CD4-positive, alpha-beta T cell (primary cell): ENCODE measurements around the gene GPR157. TPM values are rescaled to one million over a fixed set of nuclear protein-coding genes. Genes with fewer than 3 reads are reported as not detected.

Experiments used
- ATAC-seq: fragments of 200-7000 bp; cut with Tn5 transposase; one replicate; pipeline ENCODE4 v1.10.0; 2022; ENCODE audit warnings: mild to moderate bottlenecking; ENCODE audit not compliant: poor library complexity
- CTCF ChIA-PET: fragments of 350-600 bp; sonication (Branson Sonifier 250); formaldehyde crosslinking; loops from one replicate; lab custom pipeline; 2021; ENCODE audit warnings: antibody characterized with exemption, inconsistent platforms; lab: Charles Lee
- POLR2A ChIA-PET: fragments of 350-600 bp; sonication (Branson Sonifier 250); formaldehyde crosslinking; loops from one replicate; lab custom pipeline; 2021; ENCODE audit warnings: antibody characterized with exemption, inconsistent platforms; lab: Charles Lee
- DNase-seq, 14 experiments: peaks; one replicate each; pipeline ENCODE4 v3.0.0-alpha.2; 2013 to 2020; ENCODE audit warnings: mixed read lengths in 2 of 14
- H3K27ac ChIP-seq, 2 donors: one replicate each; pipeline versions ENCODE4 v1.5.1 to v1.7.0; 2013; ENCODE audit warnings: low read length in 2 of 2, low read depth in 1 of 2, mild to moderate bottlenecking in 1 of 2
- H3K27me3 ChIP-seq, 2 experiments: 1 replicate in 1 of 2; 2 replicates in 1 of 2; pipeline versions ENCODE4 v1.6.1 to v1.7.0; 2013; ENCODE audit warnings: low read length in 2 of 2, control low read depth in 1 of 2, mild to moderate bottlenecking in 1 of 2, moderate library complexity in 1 of 2; ENCODE audit not compliant: insufficient read depth in 2 of 2, control insufficient read depth in 1 of 2
- H3K36me3 ChIP-seq: one replicate; pipeline ENCODE4 v1.6.1; 2013; ENCODE audit warnings: low read length, control low read depth; ENCODE audit not compliant: insufficient read depth
- H3K4me1 ChIP-seq: one replicate; pipeline ENCODE4 v1.6.1; 2013; ENCODE audit warnings: low read length, control low read depth; ENCODE audit not compliant: insufficient read depth
- H3K4me3 ChIP-seq: one replicate; pipeline ENCODE4 v1.5.1; 2013; ENCODE audit warnings: mild to moderate bottlenecking, low read length, moderate library complexity
- H3K9me3 ChIP-seq, 2 experiments: 1 replicate in 1 of 2; 2 replicates in 1 of 2; pipeline versions ENCODE4 v1.6.1 to v1.7.0; 2013; ENCODE audit warnings: low read length in 2 of 2, mild to moderate bottlenecking in 2 of 2, control low read depth in 1 of 2, moderate library complexity in 1 of 2; ENCODE audit not compliant: control insufficient read depth in 1 of 2, insufficient read depth in 1 of 2
- H3K27ac Mint-ChIP-seq: one replicate; pipeline ENCODE4 v1.8.0; 2020; ENCODE audit warnings: mixed read lengths
- H3K27me3 Mint-ChIP-seq: one replicate; pipeline ENCODE4 v1.8.0; 2021; ENCODE audit warnings: mixed read lengths
- H3K36me3 Mint-ChIP-seq: one replicate; pipeline ENCODE4 v1.8.0; 2021; ENCODE audit warnings: low read depth, mixed read lengths
- H3K4me1 Mint-ChIP-seq: one replicate; pipeline ENCODE4 v1.8.0; 2021; ENCODE audit warnings: low read depth, mixed read lengths
- H3K4me3 Mint-ChIP-seq: one replicate; pipeline ENCODE4 v1.8.0; 2020; ENCODE audit warnings: mild to moderate bottlenecking, mixed read lengths
- H3K9me3 Mint-ChIP-seq: one replicate; pipeline ENCODE4 v1.8.0; 2020; ENCODE audit warnings: mixed read lengths
- CTCF ChIP-seq: fragments of 200-600 bp; IDR thresholded peaks from one replicate; pipeline ENCODE4 v1.8.0; 2022; ENCODE audit warnings: antibody characterized with exemption, mild to moderate bottlenecking
- intact Hi-C, 2 experiments: fragments of 100-400 bp; cut with DNase I in 1 of 2; cut with micrococcal nuclease in 1 of 2; formaldehyde crosslinking; loops; one replicate each; pipeline versions ENCODE4 v1.15.1 to v1.9.0; 2023 to 2025; cut with DNase I, micrococcal nuclease
- total RNA-seq, 174 experiments: library from RNA in 2 of 174; stranded (reverse) in 2 of 174; gene quantifications; one replicate each; pipeline ENCODE4 v1.2.3 and lab custom pipeline; 2021 to 2026

GPR157 gene
- total RNA-seq, 2 experiments from 2014 or later, result 2.1 to 5.1 TPM

DNA sequence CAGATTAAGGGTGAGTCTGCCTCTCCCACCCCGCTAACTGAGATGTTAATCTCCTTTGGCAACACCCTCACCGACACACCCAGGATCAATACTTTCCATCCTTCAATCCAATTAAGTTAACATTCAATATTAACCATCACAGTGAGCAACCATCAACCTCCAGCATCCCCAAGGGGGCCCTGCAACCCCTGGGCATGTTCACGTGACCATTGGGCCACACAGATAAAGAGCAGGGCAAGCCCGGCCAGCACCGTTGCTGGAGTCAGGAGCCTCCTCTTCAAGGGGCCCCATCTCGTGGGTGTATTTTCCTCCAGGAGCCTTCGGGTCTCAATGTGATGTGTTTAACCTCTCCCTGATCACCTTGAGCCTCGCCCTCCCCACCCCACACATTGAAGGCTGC lies 8.0 kb upstream of the GPR157 start:
- no peak overlapping the region for H3K4me3 Mint-ChIP-seq
- POLR2A ChIA-PET, result no interaction called here

DNA sequence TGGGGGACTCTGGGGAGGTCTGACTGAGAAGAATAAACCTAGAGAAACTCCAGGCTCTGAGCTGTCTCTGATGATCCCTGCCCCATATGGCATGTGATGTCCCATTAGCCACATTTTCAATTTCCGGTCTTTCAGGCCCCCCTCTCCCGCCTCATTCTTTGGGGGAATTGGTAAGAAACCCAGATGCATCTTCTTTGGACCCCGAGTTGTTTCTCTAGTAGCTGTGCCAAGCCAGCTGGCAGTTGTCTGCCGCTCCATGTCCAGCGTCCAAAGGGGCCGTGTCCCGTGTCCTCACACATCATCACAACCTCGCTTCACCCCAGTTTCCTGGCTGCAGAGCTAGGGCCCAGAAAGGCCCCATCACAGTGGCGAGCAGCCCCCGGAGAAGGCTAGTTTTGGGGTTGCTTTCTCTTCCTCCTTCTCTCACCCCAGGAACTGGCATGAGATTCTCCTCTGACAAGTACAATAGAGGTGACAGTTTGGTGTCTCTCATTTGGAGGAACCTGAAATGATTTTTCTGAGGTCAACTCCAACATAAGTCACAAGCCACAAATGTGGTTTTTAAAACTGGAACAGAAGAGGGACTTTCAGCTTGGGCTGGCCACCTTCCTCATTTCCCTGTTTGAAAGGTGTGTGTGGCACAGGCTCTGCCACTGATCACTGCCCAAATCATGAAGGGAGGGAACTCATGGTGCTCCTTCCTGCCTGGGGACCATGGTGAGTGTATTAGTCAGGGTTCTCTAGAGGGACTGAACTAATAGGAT lies 6.4 kb upstream of the GPR157 start:
- intact Hi-C loops, result no loop called here
- H3K27ac ChIP-seq, result no peak overlapping the region

More for the DNA sequence above, 8.0 kb upstream of the GPR157 start:
- intact Hi-C loops, result no loop called here
- no peak for TF ChIP-seq CTCF
- no peak overlapping the region for H3K27ac ChIP-seq
- H3K27me3 Mint-ChIP-seq, result no peaks in the 10 kb centered on the region
- CTCF ChIA-PET, result no interaction called here
- no peaks in the 10 kb centered on the region for H3K36me3 ChIP-seq
- no peaks in the 10 kb centered on the region for H3K4me1 ChIP-seq
- no peak for ATAC-seq
- no peaks in the 10 kb centered on the region for H3K9me3 ChIP-seq
- peaks cover under 1% of the 10 kb centered on the region for H3K4me1 Mint-ChIP-seq
- no peaks in the 10 kb centered on the region for H3K36me3 Mint-ChIP-seq
- no peaks in the 10 kb centered on the region for H3K9me3 Mint-ChIP-seq
- no peak overlapping the region for H3K4me3 ChIP-seq
- no peak overlapping the region for H3K27ac Mint-ChIP-seq
- no peak for DNase-seq
- no peaks in the 10 kb centered on the region for H3K27me3 ChIP-seq

GRCh38 chr1:9133870-9134585 lies 5.1 kb upstream of the GPR157 start:
- TF ChIP-seq CTCF, result no peak
- intact Hi-C loops, result no loop called here
- Histone ChIP-seq H3K4me3 (no peak overlapping the region), H3K4me1 (peaks cover 6% of the 10 kb centered on the region), H3K36me3 (no peaks in the 10 kb centered on the region), H3K27me3 (no peaks in the 10 kb centered on the region), H3K9me3 (no peaks in the 10 kb centered on the region), H3K27ac (no peak overlapping the region)
- no peaks in the 10 kb centered on the region for H3K36me3 Mint-ChIP-seq
- H3K4me1 Mint-ChIP-seq, result peaks cover 10% of the 10 kb centered on the region
- CTCF ChIA-PET, result interaction anchor here (0.7 to 1.1 kb wide), 2 partner anchors 8 to 9 kb away, joined by 3 read pairs; no protein-coding TSS in a partner anchor
- H3K9me3 Mint-ChIP-seq, result no peaks in the 10 kb centered on the region
- ATAC-seq, result no peak
- DNase-seq, result no peak
- H3K4me3 Mint-ChIP-seq, result no peak overlapping the region
- POLR2A ChIA-PET, result no interaction called here
- H3K27me3 Mint-ChIP-seq, result no peaks in the 10 kb centered on the region
- H3K27ac Mint-ChIP-seq, result no peak overlapping the region

More for the DNA sequence above, 6.4 kb upstream of the GPR157 start:
- Mint-ChIP-seq H3K4me1 (peaks cover 1% of the 10 kb centered on the region), H3K4me3 (no peak overlapping the region), H3K9me3 (no peaks in the 10 kb centered on the region), H3K27me3 (no peaks in the 10 kb centered on the region), H3K36me3 (no peaks in the 10 kb centered on the region), H3K27ac (no peak overlapping the region)
- no peaks in the 10 kb centered on the region for H3K4me1 ChIP-seq
- CTCF ChIA-PET, result no interaction called here
- H3K36me3 ChIP-seq, result no peaks in the 10 kb centered on the region
- no peaks in the 10 kb centered on the region for H3K9me3 ChIP-seq
- no peak for TF ChIP-seq CTCF
- no peaks in the 10 kb centered on the region for H3K27me3 ChIP-seq
- POLR2A ChIA-PET, result no interaction called here
- H3K4me3 ChIP-seq, result no peak overlapping the region
- ATAC-seq (no peak), DNase-seq (peak in 2 of 14 experiments; percentile 27 to 39)
